Measurements from ENCODE around the gene ACAP3. TPM values are rescaled to one million over a fixed set of nuclear protein-coding genes. Genes with fewer than 3 reads are reported as not detected.

The ACAP3 gene
- total and polyA plus RNA-seq, 2 donors (not counting 3 experiments of a cell fraction or from before 2014, with no cell fraction given) = 27.8 to 39.0 TPM

- no peak overlapping the region for H3K9ac ChIP-seq (replicated peaks; ENCODE audit: extremely low read depth, insufficient read depth, low read length)
- H3K27ac ChIP-seq (ENCODE audit: insufficient read depth, low read depth, low read length) = no peak overlapping the region
- TF ChIP-seq GATA2 (IDR thresholded peaks at IDR 0.05; ENCODE audit: insufficient read depth, insufficient read length, low read depth, low read length) (no peak), POLR2AphosphoS5 (IDR thresholded peaks at IDR 0.05; ENCODE audit: insufficient read depth, low read depth, low read length) (no peak), MAX (IDR thresholded peaks at IDR 0.05; ENCODE audit: insufficient read depth, insufficient read length) (no peak), POLR2A (IDR thresholded peaks at IDR 0.05; ENCODE audit: low read depth, low read length) (no peak), MYC (IDR thresholded peaks at IDR 0.05; ENCODE audit: low read depth, low read length) (no peak), FOS (IDR thresholded peaks at IDR 0.05; ENCODE audit: borderline replicate concordance, insufficient read depth, low read length) (no peak), CTCF (IDR thresholded peaks at IDR 0.05; ENCODE audit: extremely low read depth in 1 of 2, insufficient read depth in 1 of 2, low read depth in 1 of 2, low read length in 2 of 2) (no peak), JUN (IDR thresholded peaks at IDR 0.05; ENCODE audit: borderline replicate concordance, insufficient read depth, insufficient read length, low read depth) (no peak), EZH2 (IDR thresholded peaks at IDR 0.05; ENCODE audit: borderline replicate concordance, low read depth, low read length, severe bottlenecking) (no peak)
- no peak overlapping the region for H3K4me3 ChIP-seq (replicated peaks in 1 of 3; ENCODE audit: insufficient read depth in 1 of 3, low read depth in 1 of 3, low read length in 3 of 3)
- H3K27me3 ChIP-seq (ENCODE audit: control insufficient read depth in 2 of 2, insufficient read depth in 2 of 2, low read length in 2 of 2) = no peaks in the 10 kb centered on the region
- POLR2A ChIA-PET = no interaction called here
- CTCF ChIA-PET = interaction anchor here (2.8 kb wide), 1 partner anchor 163 kb away, joined by 7 read pairs; no protein-coding TSS in a partner anchor
- no peaks in the 10 kb centered on the region for H3K9me3 ChIP-seq (replicated peaks; ENCODE audit: control insufficient read depth, insufficient read depth, low read length)
- peaks cover 2% of the 10 kb centered on the region for H3K4me1 ChIP-seq (ENCODE audit: control insufficient read depth, extremely low read depth, insufficient read depth, low read length)
- DNase-seq (ENCODE audit: low read depth, low spot score) (no peak), FAIRE-seq (no peak)
- no peaks in the 10 kb centered on the region for H3K79me2 ChIP-seq (ENCODE audit: control insufficient read depth, insufficient read depth, low read length)
- H4K20me1 ChIP-seq (replicated peaks; ENCODE audit: control insufficient read depth, extremely low read depth, insufficient read depth, low read length) = no peaks in the 10 kb centered on the region
- no peak overlapping the region for H3K4me2 ChIP-seq (ENCODE audit: insufficient read depth, low read length)
- H2AFZ ChIP-seq (ENCODE audit: low read depth, low read length) = no peak overlapping the region
- no peaks in the 10 kb centered on the region for H3K9me1 ChIP-seq (replicated peaks; ENCODE audit: control insufficient read depth, extremely low read depth, insufficient read depth, low read length)
- H3K36me3 ChIP-seq (ENCODE audit: control insufficient read depth in 2 of 2, extremely low read depth in 1 of 2, insufficient read depth in 2 of 2, low read length in 2 of 2) = no peaks in the 10 kb centered on the region
- BruUV-seq (replicated peaks) = no TSS peak
- intact Hi-C loops (cut with micrococcal nuclease) = no loop called here
- dilution Hi-C loops (cut with MboI; ENCODE audit: extremely low pct_ligation_motif_present, low sequenced_read_pairs) = no loop called here
Measured at GRCh38 chr1:1285102-1285571, 22.6 kb downstream of the ACAP3 start.

Data from endothelial cell of umbilical vein (primary cell).